ENCODE measurements around the gene PIGX. TPM values are rescaled to one million over a fixed set of nuclear protein-coding genes. Genes with fewer than 3 reads are reported as not detected.

The PIGX gene
- 29.2 to 31.9 TPM (median 29.3 TPM) in 5 replicates for total RNA-seq (2022; extraction: Qiagen RNA extraction; ENCODE audit: low read depth)

DNA sequence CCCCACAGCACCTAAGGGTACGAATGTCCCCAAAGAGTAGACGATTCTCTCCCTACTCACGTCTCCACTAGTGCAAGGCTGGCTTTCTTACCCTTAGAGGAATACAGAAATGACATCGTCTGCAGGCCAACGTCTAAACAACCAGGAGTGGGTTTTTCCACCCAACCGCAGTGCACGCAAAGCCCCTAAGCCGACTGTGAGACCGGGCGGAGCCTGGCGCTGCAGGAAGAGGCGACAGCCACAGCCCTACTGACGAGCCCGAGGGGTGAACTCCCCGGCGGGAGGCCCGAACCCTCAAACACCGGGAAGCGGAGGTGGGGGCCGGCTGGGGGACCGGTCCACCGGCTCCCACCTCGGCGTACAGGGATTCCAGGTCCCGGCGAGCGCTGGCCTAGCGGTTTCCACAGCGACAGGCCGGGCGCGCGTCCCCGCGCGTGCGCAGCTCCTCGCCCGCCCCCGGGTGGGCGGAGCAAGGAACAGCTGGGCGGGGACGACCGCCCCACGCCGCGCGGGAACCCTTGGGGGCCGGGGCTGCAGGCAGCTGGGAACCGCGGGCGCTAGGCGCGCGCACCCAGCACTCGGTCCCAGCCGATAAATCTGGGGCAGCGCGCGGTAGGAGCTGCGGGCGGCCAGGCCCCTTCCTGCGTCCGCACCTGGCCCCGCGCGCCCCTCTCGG is at the start of gene PIGX, which contains the start of gene CEP19:
Gene PIGX, plus strand, starts transcription at position 540 of the 676 bp plus-strand sequence.
Gene CEP19, minus strand, starts transcription at position 413 of the 676 bp plus-strand sequence. CDS start 3,593 bp downstream, outside the sequence.

DNA sequence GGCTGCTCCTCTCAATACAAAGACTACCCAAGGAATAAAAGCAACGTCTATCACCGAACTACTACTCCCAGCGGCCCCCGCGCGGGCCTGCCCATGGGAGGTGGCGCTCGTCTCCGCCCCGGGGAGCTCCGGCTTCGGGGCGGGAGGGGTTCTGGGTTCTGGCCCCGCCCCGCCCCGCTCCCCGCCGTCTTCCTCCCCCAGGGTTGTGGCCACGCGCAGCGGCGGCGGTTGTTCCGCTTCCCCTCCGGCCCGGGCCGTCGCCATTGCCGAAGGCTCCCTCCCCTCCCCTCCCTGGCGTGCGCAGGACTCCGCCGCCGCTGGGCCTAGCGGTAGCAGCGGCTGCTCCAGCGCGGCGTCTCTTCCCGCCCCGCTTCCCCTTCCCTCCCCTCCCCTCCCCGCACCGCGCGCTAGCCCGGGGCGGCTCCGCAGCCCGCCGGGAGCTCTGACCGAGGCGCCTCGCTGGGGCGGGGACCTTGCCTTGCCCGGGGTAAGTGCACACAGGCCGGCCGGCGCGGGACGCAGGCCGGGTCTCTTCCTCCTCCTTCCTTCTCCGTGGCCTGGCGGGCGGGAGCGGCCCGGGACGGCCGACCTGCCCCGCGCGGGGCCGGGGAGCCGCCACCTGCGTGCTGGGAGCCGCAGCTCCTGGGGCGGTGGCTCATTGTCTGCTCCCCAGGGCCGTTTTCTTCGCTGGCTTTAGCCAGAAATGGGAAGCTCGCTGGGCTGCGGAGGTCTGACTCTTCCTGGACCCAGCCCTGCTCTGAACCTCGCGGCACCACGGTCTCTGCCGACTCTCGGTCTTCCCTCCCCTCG is 27.7 kb downstream of the PIGX start, which contains the start of gene PAK2:
Gene PAK2, plus strand, starts transcription at position 187 of the 810 bp plus-strand sequence. CDS start 42,790 bp downstream, outside the sequence.

Other genes with a start within 250 kb of the PIGX start
- gene RNF168, start 208.6 kb upstream of the PIGX start, total RNA-seq (2022; extraction: Qiagen RNA extraction; ENCODE audit: low read depth), result 3.3 to 4.8 TPM (median 4.1 TPM) in 5 replicates
- gene SMCO1, start 197.0 kb upstream of the PIGX start, total RNA-seq (2022; extraction: Qiagen RNA extraction; ENCODE audit: low read depth), result not detected in 5 replicates
- 9.6 to 11.7 TPM (median 10.2 TPM) in 5 replicates for gene WDR53, start 143.8 kb upstream of the PIGX start, total RNA-seq (2022; extraction: Qiagen RNA extraction; ENCODE audit: low read depth)
- gene FBXO45, start 143.7 kb upstream of the PIGX start, total RNA-seq (2022; extraction: Qiagen RNA extraction; ENCODE audit: low read depth), result 3.6 to 8.1 TPM (median 7.1 TPM) in 5 replicates
- gene NRROS, start 72.7 kb upstream of the PIGX start, total RNA-seq (2022; extraction: Qiagen RNA extraction; ENCODE audit: low read depth), result not detected in 5 replicates
- gene CEP19, start 127 bp upstream of the PIGX start, total RNA-seq (2022; extraction: Qiagen RNA extraction; ENCODE audit: low read depth), result 2.6 to 2.9 TPM (median 2.8 TPM) in 5 replicates
- gene PAK2, start 27.5 kb downstream of the PIGX start, total RNA-seq (2022; extraction: Qiagen RNA extraction; ENCODE audit: low read depth), result 32.8 to 47.6 TPM (median 41.6 TPM) in 5 replicates
- 4.5 to 7.9 TPM (median 6.4 TPM) in 5 replicates for gene SENP5, start 155.5 kb downstream of the PIGX start, total RNA-seq (2022; extraction: Qiagen RNA extraction; ENCODE audit: low read depth)
- 36.6 to 58.9 TPM (median 44.4 TPM) in 5 replicates for gene NCBP2, start 230.2 kb downstream of the PIGX start, total RNA-seq (2022; extraction: Qiagen RNA extraction; ENCODE audit: low read depth)